HepG2 (cell line): Measurements from ENCODE around the gene MBNL3. TPM values are rescaled to one million over a fixed set of nuclear protein-coding genes. Genes with fewer than 3 reads are reported as not detected.
A peak's percentile ranks its signal among the peaks of the same experiment; 100 is the strongest.

Source experiments
- ATAC-seq: fragments of 200-7000 bp; cut with Tn5 transposase; 3 replicates; pipeline ENCODE4 v1.9.1; 2020; ENCODE audit warnings: mild to moderate bottlenecking, moderate library complexity
- BruUV-seq: library from RNA; stranded (reverse); fragments of 400-500 nt; replicated peaks from 2 replicates; lab custom pipeline; 2021; lab: Mats Ljungman, UMichigan
- CTCF ChIA-PET: fragments of 300-600 bp; formaldehyde crosslinking; extraction: SDS; loops from one replicate; lab custom pipeline; 2021; ENCODE audit warnings: low total read pairs, inconsistent platforms, low intra/inter-chr PET ratio; lab: Yijun Ruan, JAX
- POLR2A ChIA-PET: fragments of 350-600 bp; sonication (Branson Sonifier 250); formaldehyde crosslinking; loops from one replicate; lab custom pipeline; 2020; ENCODE audit warnings: antibody characterized with exemption, inconsistent platforms; lab: Yijun Ruan, JAX
- DNase-seq: peaks from one replicate; pipeline ENCODE4 v3.0.0-alpha.2; 2015; ENCODE audit warnings: low spot score
- FAIRE-seq: peaks from 3 replicates; lab custom pipeline; 2011; peaks lifted over from hg19 to GRCh38; lab: Jason Lieb, UNC
- H2AFZ ChIP-seq: one replicate; pipeline ENCODE4 v1.6.1; 2011; ENCODE audit warnings: low read length, inconsistent platforms
- H3K27ac ChIP-seq: fragments of 300-600 bp; 3 replicates; pipeline ENCODE4 v1.8.0; 2011; ENCODE audit warnings: mixed run types, mild to moderate bottlenecking, mixed read lengths, low read length, inconsistent platforms; ENCODE audit not compliant: insufficient read depth; ENCODE audit errors: extremely low read length
- H3K27me3 ChIP-seq, 2 experiments: fragments of 200-600 bp in 1 of 2; 2 replicates in 1 of 2; 3 replicates in 1 of 2; pipeline versions ENCODE4 v1.6.0 to v1.8.0; 2011; ENCODE audit warnings: low read length in 2 of 2, mild to moderate bottlenecking in 2 of 2, moderate library complexity in 2 of 2, inconsistent platforms in 1 of 2; ENCODE audit not compliant: insufficient read depth in 2 of 2, control insufficient read depth in 1 of 2
- H3K36me3 ChIP-seq, 2 experiments: fragments of 200-600 bp in 1 of 2; replicated peaks in 1 of 2; 2 replicates in 1 of 2; 3 replicates in 1 of 2; pipeline versions ENCODE4 v1.5.1 to v1.8.0; 2011; ENCODE audit warnings: low read length in 2 of 2, inconsistent platforms in 1 of 2; ENCODE audit not compliant: insufficient read depth in 2 of 2, control insufficient read depth in 1 of 2
- H3K4me1 ChIP-seq: 2 replicates; pipeline ENCODE4 v1.5.1; 2012; ENCODE audit warnings: low read length, inconsistent platforms; ENCODE audit not compliant: insufficient read depth
- H3K4me2 ChIP-seq: 2 replicates; pipeline ENCODE4 v1.6.0; 2011; ENCODE audit warnings: low read depth, low read length, inconsistent platforms
- H3K4me3 ChIP-seq, 3 experiments: fragments of 200-600 bp in 1 of 3; sonication (generic), shearing (Covaris generic) in 1 of 3; replicated peaks in 1 of 3; 2 replicates each; pipeline ENCODE4 v1.5.1; 2011 to 2016; ENCODE audit warnings: low read length in 3 of 3, inconsistent platforms in 2 of 3, low read depth in 2 of 3, mild to moderate bottlenecking in 2 of 3, control low read depth in 1 of 3, mixed read lengths in 1 of 3; ENCODE audit not compliant: insufficient read depth in 1 of 3
- H3K79me2 ChIP-seq: one replicate; pipeline ENCODE4 v1.6.1; 2011; ENCODE audit warnings: low read length, inconsistent platforms; ENCODE audit not compliant: insufficient read depth
- H3K9ac ChIP-seq: 2 replicates; pipeline ENCODE4 v1.6.0; 2011; ENCODE audit warnings: mild to moderate bottlenecking, low read depth, low read length, inconsistent platforms; ENCODE audit not compliant: insufficient read depth
- H3K9me3 ChIP-seq: 2 replicates; pipeline ENCODE4 v1.5.1; 2012; ENCODE audit warnings: mild to moderate bottlenecking, low read length
- H4K20me1 ChIP-seq: 2 replicates; pipeline ENCODE4 v1.6.0; 2011; ENCODE audit warnings: inconsistent platforms, mild to moderate bottlenecking, low read length, moderate library complexity; ENCODE audit not compliant: insufficient read depth
- EP300 ChIP-seq, 3 experiments: sonication (generic) in 1 of 3; formaldehyde crosslinking in 1 of 3; IDR thresholded peaks; 2 replicates each; pipeline versions ENCODE4 v1.5.1 to v1.6.1; 2011 to 2020; ENCODE audit warnings: low read depth in 2 of 3, low read length in 2 of 3, borderline replicate concordance in 1 of 3, improper control_type of control experiment in 1 of 3, mild to moderate bottlenecking in 1 of 3, missing genetic modification reagents in 1 of 3, moderate library complexity in 1 of 3
- ERF ChIP-seq: IDR thresholded peaks from 2 replicates; pipeline ENCODE4 v1.6.1; 2018; ENCODE audit warnings: missing biosample characterization, missing genetic modification reagents
- FOXP4 ChIP-seq: sonication (generic); formaldehyde crosslinking; IDR thresholded peaks from 2 replicates; pipeline ENCODE4 v1.4.0; 2020; ENCODE audit warnings: missing genetic modification reagents
- ISL2 ChIP-seq: sonication (generic); formaldehyde crosslinking; IDR thresholded peaks from 2 replicates; pipeline ENCODE4 v1.5.0; 2020; ENCODE audit warnings: missing genetic modification reagents
- KMT2B ChIP-seq: IDR thresholded peaks from 2 replicates; pipeline ENCODE4 v1.6.1; 2016; ENCODE audit warnings: missing genetic modification reagents, missing compliant biosample characterization
- MEF2D ChIP-seq: sonication (generic); formaldehyde crosslinking; IDR thresholded peaks from 2 replicates; pipeline ENCODE4 v1.5.1; 2020; ENCODE audit warnings: mild to moderate bottlenecking, missing genetic modification reagents
- MIER3 ChIP-seq: IDR thresholded peaks from 2 replicates; pipeline ENCODE4 v1.6.1; 2016; ENCODE audit warnings: missing compliant biosample characterization, borderline replicate concordance
- NCOA2 ChIP-seq: sonication (generic); formaldehyde crosslinking; IDR thresholded peaks from 2 replicates; pipeline ENCODE4 v1.8.0; 2022; ENCODE audit warnings: inconsistent platforms
- NKX3-1 ChIP-seq: sonication (generic); formaldehyde crosslinking; IDR thresholded peaks from 2 replicates; pipeline ENCODE4 v1.5.0; 2020; ENCODE audit warnings: missing genetic modification reagents
- NR2F2 ChIP-seq: IDR thresholded peaks from 2 replicates; pipeline ENCODE4 v1.6.1; 2012; ENCODE audit warnings: low read depth, inconsistent platforms, borderline replicate concordance
- SMC3 ChIP-seq: IDR thresholded peaks from 2 replicates; pipeline ENCODE4 v1.6.1; 2011; ENCODE audit warnings: low read length, improper control_type of control experiment
- ZNF850 ChIP-seq: sonication (generic); formaldehyde crosslinking; conservative IDR thresholded peaks from 2 replicates; pipeline ENCODE4 v1.9.0; 2021; ENCODE audit warnings: mild to moderate bottlenecking, missing genetic modification reagents
- WGBS: methylation state at CpG from one replicate; pipeline ENCODE4 v1.1.6; 2017; ENCODE audit warnings: low lambda C conversion rate; 5-methylcytosine and 5-hydroxymethylcytosine counted together
- in situ Hi-C: cut with HindIII; loops from 2 replicates; pipeline ENCODE4 v1.10.0; 2017; ENCODE audit warnings: low pct_unique_long_range_greater_than_20kb; ENCODE audit not compliant: extremely low pct_ligation_motif_present
- intact Hi-C: fragments of 100-400 bp; cut with micrococcal nuclease; formaldehyde crosslinking; loops from one replicate; pipeline ENCODE4 v1.10.0; 2022; ENCODE audit not compliant: unreplicated experiment
- polyA plus RNA-seq, 8 experiments: library from polyadenylated mRNA; depleted of rRNA in 3 of 8; stranded (reverse) in 7 of 8; unstranded in 1 of 8; fragments of >200 nt; fragmentation: Illumina TruSeq in 4 of 8; extraction: Trizol in 4 of 8; gene quantifications; 2 replicates each; pipeline versions ENCODE4 v1.2.1 to v1.2.3, GENCODE V29; 2011 to 2016; ENCODE audit warnings: low read depth in 4 of 8, missing spikeins in 1 of 8, mixed read lengths in 1 of 8; ENCODE audit not compliant: insufficient read depth in 1 of 8
- total RNA-seq, 5 experiments: library from RNA; depleted of rRNA; stranded (reverse); fragments of >200 nt; fragmentation: Illumina TruSeq; extraction: Trizol; gene quantifications; 2 replicates each; pipeline ENCODE4 v1.2.3, GENCODE V29; 2016; ENCODE audit warnings: low read depth in 1 of 5
- TF ChIP-seq, protein P1 (sequence below): sonication (generic); formaldehyde crosslinking; conservative IDR thresholded peaks from 2 replicates; pipeline ENCODE4 v1.8.0; 2022; ENCODE audit warnings: mild to moderate bottlenecking, moderate library complexity, missing genetic modification reagents
- TF ChIP-seq, protein P2 (sequence below): IDR thresholded peaks from 2 replicates; pipeline ENCODE4 v1.6.1; 2016; ENCODE audit warnings: missing compliant biosample characterization, missing genetic modification reagents, borderline replicate concordance
- TF ChIP-seq, protein P3 (sequence below): sonication (generic); formaldehyde crosslinking; IDR thresholded peaks from 2 replicates; pipeline ENCODE4 v1.4.0; 2020; ENCODE audit warnings: missing genetic modification reagents
- TF ChIP-seq, protein P4 (sequence below), 2 experiments: fragments of 450-650 bp in 1 of 2; sonication (generic) in 1 of 2; formaldehyde crosslinking; IDR thresholded peaks; 2 replicates each; pipeline versions ENCODE4 v1.5.0 to v1.8.0; 2020 to 2022; ENCODE audit warnings: mild to moderate bottlenecking in 1 of 2, missing genetic modification reagents in 1 of 2

Gene MBNL3
- total and polyA plus RNA-seq, 2 of the 13 experiments (the other 11 are each of a cell fraction or from before 2014, with no cell fraction given): 155 to 257 TPM

DNA sequence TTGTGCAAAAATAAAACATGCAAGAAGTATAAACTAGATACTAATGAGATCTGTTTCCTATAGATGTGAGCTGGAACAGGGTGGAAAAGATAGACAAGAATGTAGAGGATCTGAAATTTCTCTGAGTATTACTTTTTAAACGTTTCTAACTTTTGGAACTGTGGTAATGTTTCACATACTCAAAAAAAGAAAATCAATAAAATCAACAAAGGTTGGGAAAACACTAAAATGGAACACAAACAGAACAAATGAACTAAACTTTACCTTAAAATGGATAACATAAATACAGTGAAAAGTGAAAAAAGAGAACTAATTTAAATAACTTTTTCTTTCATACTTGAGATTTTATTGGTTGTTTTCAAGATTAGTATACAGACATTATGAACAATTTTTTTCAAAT lies 32.0 kb upstream of the MBNL3 start (continued):
- TF ChIP-seq, protein P1, sequence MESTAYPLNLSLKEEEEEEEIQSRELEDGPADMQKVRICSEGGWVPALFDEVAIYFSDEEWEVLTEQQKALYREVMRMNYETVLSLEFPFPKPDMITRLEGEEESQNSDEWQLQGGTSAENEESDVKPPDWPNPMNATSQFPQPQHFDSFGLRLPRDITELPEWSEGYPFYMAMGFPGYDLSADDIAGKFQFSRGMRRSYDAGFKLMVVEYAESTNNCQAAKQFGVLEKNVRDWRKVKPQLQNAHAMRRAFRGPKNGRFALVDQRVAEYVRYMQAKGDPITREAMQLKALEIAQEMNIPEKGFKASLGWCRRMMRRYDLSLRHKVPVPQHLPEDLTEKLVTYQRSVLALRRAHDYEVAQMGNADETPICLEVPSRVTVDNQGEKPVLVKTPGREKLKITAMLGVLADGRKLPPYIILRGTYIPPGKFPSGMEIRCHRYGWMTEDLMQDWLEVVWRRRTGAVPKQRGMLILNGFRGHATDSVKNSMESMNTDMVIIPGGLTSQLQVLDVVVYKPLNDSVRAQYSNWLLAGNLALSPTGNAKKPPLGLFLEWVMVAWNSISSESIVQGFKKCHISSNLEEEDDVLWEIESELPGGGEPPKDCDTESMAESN (CRISPR knock-in tag): no peak
- TF ChIP-seq EP300 (IDR thresholded peaks at IDR 0.05; ENCODE audit: low read depth in 2 of 2, low read length in 2 of 2) (peak in 1 of 2 experiments; percentile 25; a peak in 1 of 4 replicates), EP300 (CRISPR knock-in tag; IDR thresholded peaks at IDR 0.05; ENCODE audit: borderline replicate concordance) (no peak), MIER3 (CRISPR knock-in tag) (no peak), ERF (CRISPR knock-in tag) (no peak), NKX3-1 (CRISPR knock-in tag) (no peak)

DNA sequence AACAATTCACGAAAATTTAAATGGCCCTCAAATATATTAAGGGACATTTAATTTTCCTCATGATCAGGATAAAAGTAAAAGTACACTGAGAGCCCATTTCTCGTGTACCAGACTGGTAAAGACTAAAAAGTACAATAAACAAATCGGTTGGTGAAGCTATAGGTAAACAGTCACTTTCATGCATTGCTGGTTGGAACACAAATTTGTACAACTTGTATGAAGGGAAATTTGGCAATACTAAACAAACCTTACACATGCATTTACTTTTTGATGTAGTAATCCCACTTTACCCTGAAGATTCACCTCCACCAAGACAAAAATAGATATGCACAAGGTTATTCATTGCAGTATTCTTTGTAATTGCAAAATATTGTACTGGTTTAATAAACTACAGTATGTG lies 31.4 kb upstream of the MBNL3 start:
- DNase-seq: peak; percentile 40
- H3K4me1 ChIP-seq: peaks cover 38% of the 10 kb centered on the region
- ChIA-PET POLR2A (interaction anchor here (1.1 to 1.5 kb wide), 2 partner anchors 29 to 32 kb away, joined by 5 read pairs; no protein-coding TSS in a partner anchor), CTCF (no interaction called here)
- ATAC-seq: peak; percentile 28; the same call in 1 of the 3 replicates
- H3K36me3 ChIP-seq: no peaks in the 10 kb centered on the region
- in situ Hi-C loops (no loop called here), intact Hi-C loops (no loop called here)
- no peaks in the 10 kb centered on the region for H3K9me3 ChIP-seq
- H2AFZ ChIP-seq: no peak overlapping the region
- no peak overlapping the region; the same call in 1 of the 2 replicates for H3K9ac ChIP-seq
- FAIRE-seq: no peak
- no peaks in the 10 kb centered on the region for H3K27me3 ChIP-seq
- peak overlapping the region; percentile 37; the same call in 1 of the 2 replicates for H3K4me2 ChIP-seq
- H3K79me2 ChIP-seq: no peaks in the 10 kb centered on the region
- 18% methylated on average over 3 of the region's 3 CpGs for WGBS
- H4K20me1 ChIP-seq: no peaks in the 10 kb centered on the region
- H3K27ac ChIP-seq: peak overlapping the region; percentile 56
- peak overlapping the region in 1 of 3 experiments; percentile 21; a peak in 1 of 6 replicates for H3K4me3 ChIP-seq
- no TSS peak for BruUV-seq
- TF ChIP-seq MEF2D (CRISPR knock-in tag): peak; percentile 35; the same call in 1 of the 2 replicates
- TF ChIP-seq, protein P2, sequence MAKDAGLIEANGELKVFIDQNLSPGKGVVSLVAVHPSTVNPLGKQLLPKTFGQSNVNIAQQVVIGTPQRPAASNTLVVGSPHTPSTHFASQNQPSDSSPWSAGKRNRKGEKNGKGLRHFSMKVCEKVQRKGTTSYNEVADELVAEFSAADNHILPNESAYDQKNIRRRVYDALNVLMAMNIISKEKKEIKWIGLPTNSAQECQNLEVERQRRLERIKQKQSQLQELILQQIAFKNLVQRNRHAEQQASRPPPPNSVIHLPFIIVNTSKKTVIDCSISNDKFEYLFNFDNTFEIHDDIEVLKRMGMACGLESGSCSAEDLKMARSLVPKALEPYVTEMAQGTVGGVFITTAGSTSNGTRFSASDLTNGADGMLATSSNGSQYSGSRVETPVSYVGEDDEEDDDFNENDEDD (CRISPR knock-in tag): no peak
- TF ChIP-seq NR2F2: 0 out of 2 replicates have a peak, but pooled peaks have one; percentile 14
- TF ChIP-seq NKX3-1 (CRISPR knock-in tag): no peak
- peak; percentile 69 for TF ChIP-seq FOXP4 (CRISPR knock-in tag)
- no peak for TF ChIP-seq KMT2B (CRISPR knock-in tag)
- TF ChIP-seq ISL2 (CRISPR knock-in tag): peak; percentile 51
- TF ChIP-seq, protein P3, sequence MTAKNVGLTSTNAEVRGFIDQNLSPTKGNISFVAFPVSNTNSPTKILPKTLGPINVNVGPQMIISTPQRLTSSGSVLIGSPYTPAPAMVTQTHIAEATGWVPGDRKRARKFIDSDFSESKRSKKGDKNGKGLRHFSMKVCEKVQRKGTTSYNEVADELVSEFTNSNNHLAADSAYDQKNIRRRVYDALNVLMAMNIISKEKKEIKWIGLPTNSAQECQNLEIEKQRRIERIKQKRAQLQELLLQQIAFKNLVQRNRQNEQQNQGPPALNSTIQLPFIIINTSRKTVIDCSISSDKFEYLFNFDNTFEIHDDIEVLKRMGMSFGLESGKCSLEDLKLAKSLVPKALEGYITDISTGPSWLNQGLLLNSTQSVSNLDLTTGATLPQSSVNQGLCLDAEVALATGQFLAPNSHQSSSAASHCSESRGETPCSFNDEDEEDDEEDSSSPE: no peak
- TF ChIP-seq SMC3: no peak
- TF ChIP-seq NCOA2 (CRISPR knock-in tag): peak; percentile 80
- TF ChIP-seq, protein P4, sequence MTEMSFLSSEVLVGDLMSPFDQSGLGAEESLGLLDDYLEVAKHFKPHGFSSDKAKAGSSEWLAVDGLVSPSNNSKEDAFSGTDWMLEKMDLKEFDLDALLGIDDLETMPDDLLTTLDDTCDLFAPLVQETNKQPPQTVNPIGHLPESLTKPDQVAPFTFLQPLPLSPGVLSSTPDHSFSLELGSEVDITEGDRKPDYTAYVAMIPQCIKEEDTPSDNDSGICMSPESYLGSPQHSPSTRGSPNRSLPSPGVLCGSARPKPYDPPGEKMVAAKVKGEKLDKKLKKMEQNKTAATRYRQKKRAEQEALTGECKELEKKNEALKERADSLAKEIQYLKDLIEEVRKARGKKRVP (CRISPR knock-in tag; IDR thresholded peaks at IDR 0.05): peak in 1 of 2 experiments; percentile 75; a peak in 2 of 4 replicates
- no peak for TF ChIP-seq ZNF850 (CRISPR knock-in tag)
